HEK293 (cell line): ENCODE data around the gene PRTN3.

ENCODE experiments used
- CTCF ChIA-PET: fragments of 350-600 bp; formaldehyde crosslinking; extraction: SDS; loops from one replicate; lab custom pipeline; 2021; ENCODE audit warnings: antibody characterized with exemption; lab: Yijun Ruan, JAX
- POLR2A ChIA-PET: fragments of 300-600 bp; formaldehyde crosslinking; extraction: SDS; loops from one replicate; lab custom pipeline; 2020; ENCODE audit warnings: antibody characterized with exemption, inconsistent platforms; lab: Yijun Ruan, JAX
- H3K27ac ChIP-seq: fragments of 200-500 bp; sonication (Bioruptor generic); 2 replicates; pipeline ENCODE4 v1.5.1; 2014; ENCODE audit warnings: low read depth, low read length, control low read depth, inconsistent platforms; ENCODE audit errors: extremely low read depth
- H3K36me3 ChIP-seq, 2 experiments: fragments of 200-500 bp in 1 of 2; sonication (Bioruptor generic) in 1 of 2; 1 replicate in 1 of 2; 2 replicates in 1 of 2; pipeline ENCODE4 v1.5.1; 2014 to 2017; ENCODE audit warnings: inconsistent platforms in 2 of 2, low read length in 2 of 2; ENCODE audit not compliant: control insufficient read depth in 2 of 2, insufficient read depth in 1 of 2
- H3K4me1 ChIP-seq: fragments of 200-500 bp; sonication (Bioruptor generic); 2 replicates; pipeline ENCODE4 v1.5.1; 2014; ENCODE audit warnings: mild to moderate bottlenecking, low read length, inconsistent platforms; ENCODE audit not compliant: control insufficient read depth, insufficient read depth
- H3K4me3 ChIP-seq: 2 replicates; pipeline ENCODE4 v1.5.1; 2011; ENCODE audit warnings: low read depth, mild to moderate bottlenecking, control low read depth, low read length, moderate library complexity
- H3K9me3 ChIP-seq: fragments of 200-500 bp; sonication (Bioruptor generic); 2 replicates; pipeline ENCODE4 v1.5.1; 2014; ENCODE audit warnings: low read depth, low read length, inconsistent platforms; ENCODE audit not compliant: control insufficient read depth, insufficient read depth
- BCL11B ChIP-seq: fragments of 450-650 bp; formaldehyde crosslinking; IDR thresholded peaks from 2 replicates; pipeline ENCODE4 v1.5.1; 2016; ENCODE audit warnings: low read depth, missing biosample characterization, missing genetic modification characterization
- FEZF1 ChIP-seq: fragments of 450-650 bp; formaldehyde crosslinking; IDR thresholded peaks from 2 replicates; pipeline ENCODE4 v1.5.1; 2016; ENCODE audit warnings: missing biosample characterization, missing genetic modification characterization
- MEIS1 ChIP-seq: sonication (generic); formaldehyde crosslinking; IDR thresholded peaks from 2 replicates; pipeline ENCODE4 v1.8.1; 2022; ENCODE audit warnings: missing genetic modification reagents, mild to moderate bottlenecking, borderline replicate concordance
- PBX3 ChIP-seq: sonication (generic); formaldehyde crosslinking; IDR thresholded peaks from 2 replicates; pipeline ENCODE4 v1.8.1; 2022; ENCODE audit warnings: mild to moderate bottlenecking, moderate library complexity, missing genetic modification reagents
- SP2 ChIP-seq: fragments of 450-650 bp; formaldehyde crosslinking; IDR thresholded peaks from 2 replicates; pipeline ENCODE4 v1.5.1; 2016; ENCODE audit warnings: missing biosample characterization, missing genetic modification characterization
- SP3 ChIP-seq: fragments of 450-650 bp; formaldehyde crosslinking; IDR thresholded peaks from 2 replicates; pipeline ENCODE4 v1.5.1; 2016; ENCODE audit warnings: missing biosample characterization, missing genetic modification characterization
- TRIM28 ChIP-seq: IDR thresholded peaks from 2 replicates; pipeline ENCODE4 v1.6.1; 2011; ENCODE audit warnings: low read length, control low read depth, borderline replicate concordance
- YY1 ChIP-seq: fragments of 450-650 bp; formaldehyde crosslinking; IDR thresholded peaks from 2 replicates; pipeline ENCODE4 v1.5.1; 2018; ENCODE audit warnings: missing biosample characterization, missing genetic modification characterization
- ZBTB26 ChIP-seq: fragments of 450-650 bp; formaldehyde crosslinking; optimal IDR thresholded peaks from 2 replicates; pipeline ENCODE3; 2016; ENCODE audit warnings: missing biosample characterization, mild to moderate bottlenecking, missing genetic modification characterization
- ZNF133 ChIP-seq: fragments of 450-650 bp; formaldehyde crosslinking; IDR thresholded peaks from 2 replicates; pipeline ENCODE4 v1.5.1; 2016; ENCODE audit warnings: missing biosample characterization, missing genetic modification characterization
- ZNF423 ChIP-seq: fragments of 450-650 bp; formaldehyde crosslinking; IDR thresholded peaks from 2 replicates; pipeline ENCODE4 v1.5.1; 2016; ENCODE audit warnings: missing biosample characterization, missing genetic modification characterization
- ZNF837 ChIP-seq: fragments of 450-650 bp; formaldehyde crosslinking; IDR thresholded peaks from 2 replicates; pipeline ENCODE4 v1.5.1; 2016; ENCODE audit warnings: missing biosample characterization, missing genetic modification characterization
- TF ChIP-seq, protein P1 (sequence below): fragments of 450-650 bp; formaldehyde crosslinking; IDR thresholded peaks from 2 replicates; pipeline ENCODE4 v1.5.1; 2017; ENCODE audit warnings: missing biosample characterization, missing genetic modification characterization

The PRTN3 gene

DNA sequence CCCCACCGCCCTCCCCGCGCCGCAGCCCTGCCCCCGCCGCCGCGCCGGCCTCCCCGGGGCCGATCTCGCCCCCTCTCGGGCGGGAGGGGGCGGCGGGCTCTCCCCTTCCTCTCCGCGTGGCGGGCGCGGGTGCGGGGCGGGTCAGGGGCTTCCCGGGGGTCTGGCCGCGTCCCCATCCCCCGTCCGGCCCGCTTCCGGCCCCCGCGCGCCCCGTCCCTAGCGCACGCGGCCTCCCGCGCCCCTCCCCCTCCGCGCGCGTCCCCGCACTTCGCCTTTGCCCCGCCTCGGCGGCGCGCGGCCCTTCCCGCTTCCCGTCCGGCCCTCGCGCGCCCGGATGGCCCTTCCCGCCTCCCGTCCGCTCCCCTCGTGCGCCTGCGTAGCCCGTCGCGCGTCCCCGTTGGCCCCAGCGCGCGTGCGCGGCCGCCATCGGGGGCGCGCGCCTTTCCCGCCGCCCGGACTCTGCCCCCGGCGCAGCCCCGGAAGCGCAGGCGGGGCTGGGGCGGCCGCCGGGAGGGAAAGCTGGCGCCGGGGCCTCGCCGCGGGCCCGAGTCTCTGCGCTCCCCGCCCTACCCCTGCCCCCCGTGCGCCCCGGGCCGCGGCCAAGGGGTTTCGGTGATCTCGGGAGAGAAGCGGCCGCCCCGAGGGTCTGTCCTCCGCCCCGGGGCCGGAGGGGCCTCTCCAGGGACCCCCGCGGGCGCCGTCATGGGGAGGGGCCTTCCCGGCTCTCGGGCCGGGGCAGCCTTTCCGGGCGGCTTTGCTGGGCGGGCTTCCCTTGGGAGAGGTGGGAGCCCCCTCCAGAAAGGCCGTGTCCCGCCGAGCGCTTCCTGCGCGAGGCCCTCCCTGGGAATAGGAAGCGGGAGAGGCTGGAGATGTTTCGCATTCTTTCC lies 43.0 kb upstream of the PRTN3 start:
- Histone ChIP-seq H3K4me3 (peak overlapping the region; percentile 87), H3K4me1 (peaks cover 25% of the 10 kb centered on the region), H3K27ac (peak overlapping the region; percentile 97), H3K36me3 (peaks cover 0 to 47% of the 10 kb centered on the region in 2 experiments; a peak in 2 of 3 replicates), H3K9me3 (no peaks in the 10 kb centered on the region)
- ChIA-PET CTCF (interaction anchor here (0.6 kb wide), 1 partner anchor 360 kb away, joined by 3 read pairs; no protein-coding TSS in a partner anchor), POLR2A (interaction anchor here (1.1 to 1.5 kb wide), 2 partner anchors 10 to 12 kb away, joined by 3 to 4 read pairs; no protein-coding TSS in a partner anchor)
- no peak for TF ChIP-seq FEZF1
- 0 out of 2 replicates have a peak, but pooled peaks have one; percentile 26 for TF ChIP-seq SP3 (tag by site-specific recombination)
- TF ChIP-seq MEIS1 (CRISPR knock-in tag), result 0 out of 2 replicates have a peak, but pooled peaks have one; percentile 23
- TF ChIP-seq, protein P1, sequence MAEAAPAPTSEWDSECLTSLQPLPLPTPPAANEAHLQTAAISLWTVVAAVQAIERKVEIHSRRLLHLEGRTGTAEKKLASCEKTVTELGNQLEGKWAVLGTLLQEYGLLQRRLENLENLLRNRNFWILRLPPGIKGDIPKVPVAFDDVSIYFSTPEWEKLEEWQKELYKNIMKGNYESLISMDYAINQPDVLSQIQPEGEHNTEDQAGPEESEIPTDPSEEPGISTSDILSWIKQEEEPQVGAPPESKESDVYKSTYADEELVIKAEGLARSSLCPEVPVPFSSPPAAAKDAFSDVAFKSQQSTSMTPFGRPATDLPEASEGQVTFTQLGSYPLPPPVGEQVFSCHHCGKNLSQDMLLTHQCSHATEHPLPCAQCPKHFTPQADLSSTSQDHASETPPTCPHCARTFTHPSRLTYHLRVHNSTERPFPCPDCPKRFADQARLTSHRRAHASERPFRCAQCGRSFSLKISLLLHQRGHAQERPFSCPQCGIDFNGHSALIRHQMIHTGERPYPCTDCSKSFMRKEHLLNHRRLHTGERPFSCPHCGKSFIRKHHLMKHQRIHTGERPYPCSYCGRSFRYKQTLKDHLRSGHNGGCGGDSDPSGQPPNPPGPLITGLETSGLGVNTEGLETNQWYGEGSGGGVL, result no peak
- no peak for TF ChIP-seq ZNF837 (tag by site-specific recombination)
- TF ChIP-seq SP2 (tag by site-specific recombination), result peak; percentile 57
- no peak for TF ChIP-seq BCL11B (tag by site-specific recombination)
- no peak for TF ChIP-seq ZNF423
- no peak for TF ChIP-seq ZNF133 (tag by site-specific recombination)
- TF ChIP-seq TRIM28, result no peak
- peak; percentile 63; the same call in 1 of the 2 replicates for TF ChIP-seq PBX3 (CRISPR knock-in tag)

DNA sequence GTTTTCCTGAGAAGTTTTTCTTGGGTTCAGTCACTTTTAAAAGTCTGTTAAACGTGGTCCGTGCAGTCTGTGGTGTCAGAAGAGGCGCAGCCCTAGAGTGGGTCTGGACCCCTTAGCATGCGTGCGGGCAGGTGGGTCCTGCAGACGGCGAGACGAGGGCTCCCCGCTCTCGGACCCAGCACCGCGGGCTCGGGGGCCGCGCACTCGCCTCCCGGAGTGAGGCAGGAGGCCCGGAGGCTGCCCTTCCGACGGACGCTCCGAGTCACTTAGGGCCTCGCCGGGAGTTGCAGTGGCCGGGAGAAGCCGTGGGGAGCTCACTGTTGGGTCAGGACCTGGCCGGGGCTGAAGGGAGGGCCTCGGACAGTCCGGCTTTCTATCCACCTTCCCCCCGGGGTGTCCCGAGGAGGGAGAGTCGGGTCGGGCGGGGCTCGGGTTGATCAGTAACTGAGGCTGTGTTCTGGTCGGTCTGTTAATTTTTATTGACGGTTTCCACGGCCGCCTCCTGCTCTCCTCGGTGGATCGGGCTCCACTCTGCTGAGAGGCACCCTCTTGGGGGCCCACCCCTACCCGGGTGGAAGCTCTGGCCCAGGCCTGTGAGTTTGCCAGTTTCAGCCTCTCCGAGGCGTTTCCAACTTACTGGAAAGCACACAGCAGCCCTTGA lies 42.3 kb upstream of the PRTN3 start:
- peaks cover 0 to 55% of the 10 kb centered on the region in 2 experiments; a peak in 2 of 3 replicates for H3K36me3 ChIP-seq
- H3K9me3 ChIP-seq, result no peaks in the 10 kb centered on the region
- ChIA-PET CTCF (interaction anchor here (1.7 kb wide), 1 partner anchor 10 kb away, joined by 5 read pairs; no protein-coding TSS in a partner anchor), POLR2A (interaction anchor here (1.1 to 1.5 kb wide), 3 partner anchors 11 to 118 kb away, joined by 3 to 4 read pairs (median 3); no protein-coding TSS in a partner anchor)
- peak overlapping the region; percentile 87 for H3K4me3 ChIP-seq
- peak overlapping the region; percentile 97 for H3K27ac ChIP-seq
- TF ChIP-seq BCL11B (tag by site-specific recombination) (no peak), SP3 (tag by site-specific recombination) (no peak), YY1 (tag by site-specific recombination) (no peak), ZBTB26 (tag by site-specific recombination) (peak; percentile 44)
- H3K4me1 ChIP-seq, result peaks cover 25% of the 10 kb centered on the region
